Measurements from ENCODE around the gene TNIK.

The TNIK gene

DNA sequence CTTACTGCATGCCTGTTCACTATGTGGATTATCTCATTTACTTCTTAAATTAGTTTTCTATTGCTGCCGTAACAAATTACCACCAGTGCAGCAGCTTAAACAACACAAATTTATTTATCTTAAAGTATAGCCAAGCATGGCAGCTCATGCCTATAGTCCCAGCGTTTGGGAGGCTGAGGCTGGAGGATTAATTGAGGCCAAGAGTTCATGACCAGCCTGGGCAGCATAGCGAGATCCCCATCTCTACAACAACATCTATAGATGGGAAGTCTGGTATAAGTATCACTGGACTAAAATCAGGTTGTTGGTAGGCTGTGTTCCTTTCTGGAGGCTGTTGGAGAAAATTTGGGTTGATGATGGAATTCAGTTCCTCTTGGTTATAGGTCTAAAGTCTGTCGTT is 438.8 kb downstream of the TNIK start:
- no peaks in the 10 kb centered on the region for H3K4me1 ChIP-seq
- no peak overlapping the region for H3K4me3 ChIP-seq (ENCODE audit: low read depth, low read length)
- no peaks in the 10 kb centered on the region for H3K9me3 ChIP-seq
- no peak for DNase-seq
- no peaks in the 10 kb centered on the region for H3K27me3 ChIP-seq
- TF ChIP-seq, protein P1, sequence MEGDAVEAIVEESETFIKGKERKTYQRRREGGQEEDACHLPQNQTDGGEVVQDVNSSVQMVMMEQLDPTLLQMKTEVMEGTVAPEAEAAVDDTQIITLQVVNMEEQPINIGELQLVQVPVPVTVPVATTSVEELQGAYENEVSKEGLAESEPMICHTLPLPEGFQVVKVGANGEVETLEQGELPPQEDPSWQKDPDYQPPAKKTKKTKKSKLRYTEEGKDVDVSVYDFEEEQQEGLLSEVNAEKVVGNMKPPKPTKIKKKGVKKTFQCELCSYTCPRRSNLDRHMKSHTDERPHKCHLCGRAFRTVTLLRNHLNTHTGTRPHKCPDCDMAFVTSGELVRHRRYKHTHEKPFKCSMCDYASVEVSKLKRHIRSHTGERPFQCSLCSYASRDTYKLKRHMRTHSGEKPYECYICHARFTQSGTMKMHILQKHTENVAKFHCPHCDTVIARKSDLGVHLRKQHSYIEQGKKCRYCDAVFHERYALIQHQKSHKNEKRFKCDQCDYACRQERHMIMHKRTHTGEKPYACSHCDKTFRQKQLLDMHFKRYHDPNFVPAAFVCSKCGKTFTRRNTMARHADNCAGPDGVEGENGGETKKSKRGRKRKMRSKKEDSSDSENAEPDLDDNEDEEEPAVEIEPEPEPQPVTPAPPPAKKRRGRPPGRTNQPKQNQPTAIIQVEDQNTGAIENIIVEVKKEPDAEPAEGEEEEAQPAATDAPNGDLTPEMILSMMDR (IDR thresholded peaks at IDR 0.05; ENCODE audit: low read depth, low read length): no peak
- no peaks in the 10 kb centered on the region for H3K36me3 ChIP-seq

DNA sequence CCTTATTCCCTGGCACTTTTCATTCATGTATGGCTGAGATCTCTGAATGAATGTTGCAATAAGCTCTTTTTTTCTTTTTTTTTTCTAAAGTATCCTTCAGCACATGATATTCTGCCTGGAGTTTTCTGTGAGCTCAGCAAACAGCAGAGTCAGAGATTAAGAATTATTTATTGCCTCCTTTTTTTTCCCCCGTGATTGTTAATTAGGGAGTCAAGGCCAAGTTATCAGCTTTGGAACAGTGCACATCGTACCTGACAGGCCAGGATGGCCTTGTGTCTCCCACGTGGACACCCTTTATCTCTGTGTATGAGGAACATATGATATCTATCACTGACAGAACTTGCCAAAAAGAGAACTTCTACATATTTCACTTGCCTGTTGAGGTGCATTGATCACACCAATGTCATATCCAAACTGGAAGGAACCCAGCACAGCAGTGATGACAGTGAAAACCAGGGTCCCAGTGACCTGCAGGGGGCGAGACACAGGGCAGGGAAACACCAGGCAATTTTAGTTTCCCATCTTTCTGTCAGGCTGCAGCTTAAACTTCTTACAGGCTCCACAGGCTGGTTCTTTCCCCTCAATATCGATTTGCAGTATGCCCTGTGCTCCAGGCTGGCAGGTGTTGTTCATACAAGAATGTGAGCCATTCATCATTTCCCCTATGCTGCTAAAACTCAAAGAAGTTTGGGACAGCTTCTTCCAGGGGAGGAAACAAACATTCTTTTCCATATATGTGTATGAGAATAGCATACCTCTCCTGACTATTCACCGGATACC is 441.9 kb downstream of the TNIK start:
- TF ChIP-seq, protein P1 (IDR thresholded peaks at IDR 0.05; ENCODE audit: low read depth, low read length): peak; percentile 72
- no peaks in the 10 kb centered on the region for H3K36me3 ChIP-seq
- no peaks in the 10 kb centered on the region for H3K27me3 ChIP-seq
- no peaks in the 10 kb centered on the region for H3K9me3 ChIP-seq
- no peak overlapping the region for H3K4me3 ChIP-seq (ENCODE audit: low read depth, low read length)
- no peaks in the 10 kb centered on the region for H3K4me1 ChIP-seq
- DNase-seq: peak; percentile 16

DNA sequence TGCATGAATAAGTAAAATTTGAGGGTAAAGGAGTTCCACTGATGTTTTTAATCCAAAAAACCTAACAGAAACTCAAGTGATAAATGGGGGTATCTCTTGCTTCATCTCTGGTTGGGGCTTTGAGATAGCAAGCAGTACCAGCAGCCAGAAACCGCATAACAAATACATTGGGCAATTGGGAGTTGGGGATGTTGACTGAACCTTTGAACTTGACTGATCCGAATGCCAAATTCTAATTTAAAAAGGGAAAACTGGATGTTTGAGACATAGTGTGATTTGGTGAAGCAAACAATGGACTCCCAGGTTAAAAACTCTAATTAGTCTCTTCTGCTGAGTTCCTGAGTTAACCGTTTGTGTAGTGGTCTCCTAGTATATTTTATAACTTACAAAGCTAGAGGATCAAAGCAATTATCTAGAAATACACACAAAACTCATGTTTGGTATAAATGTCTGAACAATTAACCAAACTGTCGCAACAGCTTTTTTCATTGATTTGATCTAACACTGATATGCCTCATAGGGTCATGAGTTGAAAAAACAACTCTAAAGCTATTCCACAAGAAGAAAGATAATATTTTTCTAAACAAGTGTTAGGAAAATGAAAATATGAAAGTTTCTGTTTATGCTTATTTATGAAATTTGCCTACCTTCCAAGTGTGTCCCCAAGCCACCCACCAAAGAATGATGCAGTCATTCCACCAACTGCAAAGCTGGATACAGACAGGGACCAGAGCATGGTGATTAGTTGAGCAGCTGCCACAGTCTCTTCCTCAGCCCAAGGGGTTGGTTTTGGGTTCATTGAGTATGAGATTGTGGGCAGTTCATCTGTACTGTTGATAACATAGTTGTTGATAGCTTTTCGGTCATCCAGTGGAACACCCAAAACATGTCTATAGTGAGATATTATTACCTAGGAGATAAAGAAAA is 446.1 kb downstream of the TNIK start:
- no peak for DNase-seq
- Histone ChIP-seq H3K27me3 (no peaks in the 10 kb centered on the region), H3K4me1 (no peaks in the 10 kb centered on the region)

DNA sequence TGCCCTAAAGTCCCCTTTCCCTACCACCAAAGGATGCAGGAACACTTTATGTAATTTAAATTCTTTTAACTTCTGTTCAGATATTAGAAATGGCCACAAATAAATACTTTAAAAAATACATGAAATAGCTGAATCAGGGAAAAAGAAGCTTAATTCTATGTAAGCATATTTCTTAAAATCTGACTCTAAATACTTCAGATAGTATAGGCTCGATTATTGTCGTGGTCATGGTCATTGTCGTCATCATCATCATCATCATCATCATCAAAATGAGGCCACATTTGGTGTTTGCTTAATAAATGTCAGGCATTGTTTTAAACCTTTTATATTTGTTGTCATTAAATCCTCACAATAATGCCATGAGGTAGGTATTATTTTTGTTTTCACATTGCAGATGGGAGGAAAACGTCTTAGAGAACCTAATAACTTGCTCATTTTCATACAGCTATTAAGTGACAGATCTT is 448.3 kb downstream of the TNIK start:
- H3K27me3 ChIP-seq: no peaks in the 10 kb centered on the region
- H3K36me3 ChIP-seq: no peaks in the 10 kb centered on the region
- no peak overlapping the region for H3K4me3 ChIP-seq (ENCODE audit: low read depth, low read length)
- no peaks in the 10 kb centered on the region for H3K9me3 ChIP-seq
- DNase-seq: no peak
- TF ChIP-seq, protein P1 (IDR thresholded peaks at IDR 0.05; ENCODE audit: low read depth, low read length): no peak
- H3K4me1 ChIP-seq: no peaks in the 10 kb centered on the region

More for the DNA sequence above, 446.1 kb downstream of the TNIK start:
- TF ChIP-seq, protein P1 (IDR thresholded peaks at IDR 0.05; ENCODE audit: low read depth, low read length): no peak
- no peaks in the 10 kb centered on the region for H3K9me3 ChIP-seq
- no peaks in the 10 kb centered on the region for H3K36me3 ChIP-seq
- no peak overlapping the region for H3K4me3 ChIP-seq (ENCODE audit: low read depth, low read length)
